Measurements from ENCODE around the gene BPIFB2. TPM values are rescaled to one million over a fixed set of nuclear protein-coding genes. Genes with fewer than 3 reads are reported as not detected.

BPIFB2 gene
- total and polyA plus RNA-seq, 10 of the 15 experiments (the other 5 are each of a cell fraction or from before 2014, with no cell fraction given): not detected

GRCh38 chr20:32960222-32960518 is 47.3 kb upstream of the BPIFB2 start:
- no TSS peak for BruUV-seq (replicated peaks)
- H3K27me3 ChIP-seq (replicated peaks in 1 of 2; ENCODE audit: control insufficient read depth in 2 of 2, insufficient read depth in 2 of 2, low read length in 1 of 2): no peaks in the 10 kb centered on the region
- no peaks in the 10 kb centered on the region for H3K4me1 ChIP-seq (ENCODE audit: control insufficient read depth, insufficient read depth, low read length)

More at GRCh38 chr20:32960222-32960518, 47.3 kb upstream of the BPIFB2 start:
- H3K36me3 ChIP-seq (ENCODE audit: control insufficient read depth in 2 of 2, insufficient read depth in 2 of 2, low read length in 1 of 2): no peaks in the 10 kb centered on the region
- no peak overlapping the region for H3K4me3 ChIP-seq
- in situ Hi-C loops (cut with MboI): no loop called here
- POLR2A ChIA-PET: no interaction called here
- SMC1A ChIA-PET (ENCODE audit: uncharacterized antibody, unreplicated experiment): interaction anchor here (0.7 kb wide), 1 partner anchor 14 kb away, joined by 3 read pairs; no protein-coding TSS in a partner anchor
- H4K20me1 ChIP-seq (ENCODE audit: control insufficient read depth, insufficient read depth): no peaks in the 10 kb centered on the region
- CTCF ChIA-PET: no interaction called here
- no peak overlapping the region for H2AFZ ChIP-seq (ENCODE audit: control insufficient read depth, low read depth, low read length)
- no peaks in the 10 kb centered on the region for H3K79me2 ChIP-seq (ENCODE audit: control insufficient read depth, insufficient read depth, low read length)
- TF ChIP-seq FOXM1 (IDR thresholded peaks at IDR 0.05; ENCODE audit: low read depth, low read length): no peak
- TF ChIP-seq TCF3 (IDR thresholded peaks at IDR 0.05; ENCODE audit: borderline replicate concordance, insufficient read depth, low read depth, low read length): no peak
- no peak for TF ChIP-seq CREB1 (IDR thresholded peaks at IDR 0.05; ENCODE audit: low read depth)
- no peak for TF ChIP-seq BCL3 (IDR thresholded peaks at IDR 0.05; ENCODE audit: borderline replicate concordance, insufficient read depth, low read depth, low read length, poor library complexity, severe bottlenecking)
- TF ChIP-seq BMI1 (IDR thresholded peaks at IDR 0.05; ENCODE audit: borderline replicate concordance): no peak
- no peak for TF ChIP-seq RFX5 (IDR thresholded peaks at IDR 0.05; ENCODE audit: low read depth, low read length)
- no peak for TF ChIP-seq MTA2 (IDR thresholded peaks at IDR 0.05; ENCODE audit: low read depth)
- TF ChIP-seq KLF5 (IDR thresholded peaks at IDR 0.05; ENCODE audit: partially characterized antibody): no peak
- TF ChIP-seq TAF1 (IDR thresholded peaks at IDR 0.05; ENCODE audit: borderline replicate concordance, low read depth, low read length): no peak
- no peak for TF ChIP-seq NFIC (IDR thresholded peaks at IDR 0.05; ENCODE audit: low read depth, low read length)
- no peak for TF ChIP-seq PBX3 (IDR thresholded peaks at IDR 0.05; ENCODE audit: insufficient replicate concordance, low read depth, low read length)
- TF ChIP-seq NBN (IDR thresholded peaks at IDR 0.05): no peak
- no peak for TF ChIP-seq BCL11A (IDR thresholded peaks at IDR 0.05; ENCODE audit: low read depth, low read length)
- TF ChIP-seq ZBTB40 (IDR thresholded peaks at IDR 0.05; ENCODE audit: borderline replicate concordance): no peak
- TF ChIP-seq TBL1XR1 (IDR thresholded peaks at IDR 0.05; ENCODE audit: low read depth, low read length): no peak
- no peak for DNase-seq (ENCODE audit: low read depth, low spot score)
- no peak overlapping the region for H3K27ac ChIP-seq (ENCODE audit: control insufficient read depth, insufficient read depth)
- no peak overlapping the region for H3K9ac ChIP-seq (ENCODE audit: control insufficient read depth, insufficient read depth, low read length)
- no peak overlapping the region for H3K4me2 ChIP-seq (ENCODE audit: control insufficient read depth, insufficient read depth)
- no peak for FAIRE-seq
- RAD21 ChIA-PET (ENCODE audit: unreplicated experiment): no interaction called here
- intact Hi-C loops (cut with micrococcal nuclease; ENCODE audit: unreplicated experiment): no loop called here
- H3K9me3 ChIP-seq (replicated peaks; ENCODE audit: control insufficient read depth, insufficient read depth, low read length): no peaks in the 10 kb centered on the region; the same call in 2 of the 3 replicates
- no peak for ATAC-seq

All from GM12878 (cell line).